Osteocyte (in vitro differentiated cells): ENCODE measurements around the gene GLG1. TPM values are rescaled to one million over a fixed set of nuclear protein-coding genes. Genes with fewer than 3 reads are reported as not detected.
"Not testable (repeated sequence)": the region's sequence is repeated elsewhere in the genome, so short reads cannot be mapped to it uniquely, and the experiment has no call there.

ENCODE experiments used
- DNase-seq: peaks from one replicate; pipeline ENCODE4 v3.0.0; 2021; ENCODE audit warnings: mixed read lengths; ENCODE audit not compliant: unreplicated experiment; ENCODE audit errors: extremely low spot score
- H3K27ac Mint-ChIP-seq: one replicate; pipeline ENCODE4 v1.8.0; 2021; ENCODE audit warnings: mild to moderate bottlenecking, mixed read lengths; ENCODE audit not compliant: unreplicated experiment
- H3K27me3 Mint-ChIP-seq: one replicate; pipeline ENCODE4 v1.8.0; 2021; ENCODE audit warnings: mixed read lengths; ENCODE audit not compliant: unreplicated experiment
- H3K36me3 Mint-ChIP-seq: one replicate; pipeline ENCODE4 v1.8.0; 2021; ENCODE audit warnings: mixed read lengths; ENCODE audit not compliant: unreplicated experiment
- H3K4me1 Mint-ChIP-seq: one replicate; pipeline ENCODE4 v1.8.0; 2021; ENCODE audit warnings: mixed read lengths; ENCODE audit not compliant: unreplicated experiment
- H3K4me3 Mint-ChIP-seq: one replicate; pipeline ENCODE4 v1.8.0; 2021; ENCODE audit warnings: mild to moderate bottlenecking, moderate library complexity, mixed read lengths; ENCODE audit not compliant: unreplicated experiment
- H3K9me3 Mint-ChIP-seq: one replicate; pipeline ENCODE4 v1.8.0; 2021; ENCODE audit warnings: mixed read lengths; ENCODE audit not compliant: unreplicated experiment
- CTCF ChIP-seq: fragments of 200-600 bp; sonication (generic); IDR thresholded peaks from 2 replicates; pipeline ENCODE4 v1.5.0; 2021; ENCODE audit warnings: antibody characterized with exemption, mild to moderate bottlenecking, moderate library complexity
- total RNA-seq: library from RNA; stranded (reverse); gene quantifications from 2 replicates; pipeline ENCODE4 v1.2.1, GENCODE V29; 2021

Gene GLG1
- total RNA-seq, 1 donor from 2014 or later = 241 TPM

- not testable (repeated sequence) for H3K27ac Mint-ChIP-seq, H3K4me3 Mint-ChIP-seq, H3K9me3 Mint-ChIP-seq, DNase-seq, H3K36me3 Mint-ChIP-seq, H3K27me3 Mint-ChIP-seq
- H3K4me1 Mint-ChIP-seq = peaks cover 12% of the 10 kb centered on the region
Measured at GRCh38 chr16:74542911-74543578, 63.9 kb downstream of the GLG1 start.

GRCh38 chr16:74540663-74541062 lies 66.3 kb downstream of the GLG1 start:
- H3K4me1 Mint-ChIP-seq, DNase-seq, H3K36me3 Mint-ChIP-seq, H3K27me3 Mint-ChIP-seq, H3K27ac Mint-ChIP-seq, H3K9me3 Mint-ChIP-seq, H3K4me3 Mint-ChIP-seq: not testable (repeated sequence)

GRCh38 chr16:74538801-74539200 lies 68.1 kb downstream of the GLG1 start:
- not testable (repeated sequence) for H3K4me1 Mint-ChIP-seq, H3K9me3 Mint-ChIP-seq, H3K27me3 Mint-ChIP-seq, DNase-seq, H3K4me3 Mint-ChIP-seq, H3K27ac Mint-ChIP-seq, H3K36me3 Mint-ChIP-seq

GRCh38 chr16:74537746-74538145 lies 69.2 kb downstream of the GLG1 start:
- not testable (repeated sequence) for H3K4me3 Mint-ChIP-seq, H3K27ac Mint-ChIP-seq, H3K9me3 Mint-ChIP-seq, H3K36me3 Mint-ChIP-seq, DNase-seq, H3K4me1 Mint-ChIP-seq, H3K27me3 Mint-ChIP-seq

GRCh38 chr16:74534650-74535049 lies 72.3 kb downstream of the GLG1 start:
- not testable (repeated sequence) for H3K27ac Mint-ChIP-seq, H3K4me3 Mint-ChIP-seq

GRCh38 chr16:74524926-74525325 lies 82.0 kb downstream of the GLG1 start:
- Mint-ChIP-seq H3K9me3 (no peaks in the 10 kb centered on the region), H3K4me1 (peaks cover 25% of the 10 kb centered on the region), H3K36me3 (peaks cover 27% of the 10 kb centered on the region), H3K27ac (no peak overlapping the region), H3K4me3 (no peak overlapping the region), H3K27me3 (no peaks in the 10 kb centered on the region)
- no peak for DNase-seq
- TF ChIP-seq CTCF = no peak

More at GRCh38 chr16:74534650-74535049, 72.3 kb downstream of the GLG1 start:
- H3K36me3 Mint-ChIP-seq, DNase-seq, H3K27me3 Mint-ChIP-seq, H3K9me3 Mint-ChIP-seq, H3K4me1 Mint-ChIP-seq: not testable (repeated sequence)

GRCh38 chr16:74524117-74524516 lies 82.8 kb downstream of the GLG1 start:
- Mint-ChIP-seq H3K4me1 (peaks cover 25% of the 10 kb centered on the region), H3K4me3 (no peak overlapping the region), H3K27me3 (no peaks in the 10 kb centered on the region), H3K36me3 (peaks cover 25% of the 10 kb centered on the region), H3K9me3 (no peaks in the 10 kb centered on the region), H3K27ac (no peak overlapping the region)
- no peak for DNase-seq
- TF ChIP-seq CTCF = no peak

- not testable (repeated sequence) for H3K9me3 Mint-ChIP-seq, H3K27ac Mint-ChIP-seq, DNase-seq, H3K27me3 Mint-ChIP-seq, H3K4me3 Mint-ChIP-seq
- peaks cover 25% of the 10 kb centered on the region for H3K4me1 Mint-ChIP-seq
- peaks cover 25% of the 10 kb centered on the region for H3K36me3 Mint-ChIP-seq
Measured at GRCh38 chr16:74523706-74524105, 83.2 kb downstream of the GLG1 start.
